Measurements from ENCODE around the gene TFAM. TPM values are rescaled to one million over a fixed set of nuclear protein-coding genes. Genes with fewer than 3 reads are reported as not detected.

Gene TFAM
- total RNA-seq, 1 donor from 2014 or later, result 39.4 TPM

DNA sequence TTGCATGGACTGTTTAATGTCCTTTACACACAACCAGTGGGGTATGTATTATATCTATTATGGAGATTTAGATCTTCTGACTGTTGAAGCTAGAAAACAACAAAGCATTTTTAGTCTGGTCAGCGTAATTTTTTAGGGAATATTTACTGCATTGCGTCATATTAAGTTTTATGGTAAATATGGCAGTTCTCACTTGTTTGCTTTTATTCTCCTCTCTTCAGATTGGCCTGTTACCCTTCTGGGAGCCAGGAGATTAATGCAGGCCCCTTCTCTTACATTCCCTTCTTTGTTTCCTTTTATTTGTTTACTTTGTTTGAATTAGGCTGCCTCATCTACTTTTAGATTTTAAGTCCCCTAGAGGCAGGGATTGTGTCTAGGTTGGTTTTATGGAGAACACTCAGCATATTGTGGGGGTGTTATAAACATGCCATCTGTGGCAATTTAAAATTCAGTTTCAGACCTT is 36.6 kb upstream of the TFAM start:
- peak overlapping the region; percentile 16 for H3K27ac Mint-ChIP-seq (ENCODE audit: unreplicated experiment)

DNA sequence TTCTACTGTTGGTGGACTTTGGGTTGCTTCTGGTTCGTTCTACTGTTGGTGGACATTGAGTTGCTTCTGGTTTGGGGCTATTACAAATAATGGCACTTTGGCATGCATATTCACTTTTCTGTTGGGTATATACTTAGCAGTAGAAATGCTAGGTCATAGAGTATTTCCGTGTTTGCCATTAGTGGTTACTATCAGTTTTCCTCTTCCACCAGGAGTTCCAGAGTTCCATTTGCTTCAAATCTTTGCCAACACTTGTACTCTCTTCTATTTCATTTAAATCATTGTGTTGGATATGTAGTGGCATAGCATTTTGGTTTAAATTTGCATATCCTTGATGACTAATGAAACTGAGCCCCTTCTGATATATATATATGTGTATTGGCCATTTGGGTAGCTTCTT is 35.2 kb upstream of the TFAM start:
- Mint-ChIP-seq H3K4me3 (ENCODE audit: unreplicated experiment) (no peak overlapping the region), H3K27ac (ENCODE audit: unreplicated experiment) (no peak overlapping the region)

More for the DNA sequence above, 36.6 kb upstream of the TFAM start:
- no peak for DNase-seq (ENCODE audit: low spot score)
- TF ChIP-seq, protein P1, sequence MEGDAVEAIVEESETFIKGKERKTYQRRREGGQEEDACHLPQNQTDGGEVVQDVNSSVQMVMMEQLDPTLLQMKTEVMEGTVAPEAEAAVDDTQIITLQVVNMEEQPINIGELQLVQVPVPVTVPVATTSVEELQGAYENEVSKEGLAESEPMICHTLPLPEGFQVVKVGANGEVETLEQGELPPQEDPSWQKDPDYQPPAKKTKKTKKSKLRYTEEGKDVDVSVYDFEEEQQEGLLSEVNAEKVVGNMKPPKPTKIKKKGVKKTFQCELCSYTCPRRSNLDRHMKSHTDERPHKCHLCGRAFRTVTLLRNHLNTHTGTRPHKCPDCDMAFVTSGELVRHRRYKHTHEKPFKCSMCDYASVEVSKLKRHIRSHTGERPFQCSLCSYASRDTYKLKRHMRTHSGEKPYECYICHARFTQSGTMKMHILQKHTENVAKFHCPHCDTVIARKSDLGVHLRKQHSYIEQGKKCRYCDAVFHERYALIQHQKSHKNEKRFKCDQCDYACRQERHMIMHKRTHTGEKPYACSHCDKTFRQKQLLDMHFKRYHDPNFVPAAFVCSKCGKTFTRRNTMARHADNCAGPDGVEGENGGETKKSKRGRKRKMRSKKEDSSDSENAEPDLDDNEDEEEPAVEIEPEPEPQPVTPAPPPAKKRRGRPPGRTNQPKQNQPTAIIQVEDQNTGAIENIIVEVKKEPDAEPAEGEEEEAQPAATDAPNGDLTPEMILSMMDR (IDR thresholded peaks at IDR 0.05; ENCODE audit: unreplicated experiment), result no peak
- Mint-ChIP-seq H3K4me3 (ENCODE audit: unreplicated experiment) (no peak overlapping the region), H3K4me1 (ENCODE audit: unreplicated experiment) (peaks cover 8% of the 10 kb centered on the region), H3K36me3 (ENCODE audit: low read depth, unreplicated experiment) (no peaks in the 10 kb centered on the region), H3K9me3 (ENCODE audit: unreplicated experiment) (no peaks in the 10 kb centered on the region), H3K27me3 (ENCODE audit: unreplicated experiment) (peaks cover 2% of the 10 kb centered on the region)

DNA sequence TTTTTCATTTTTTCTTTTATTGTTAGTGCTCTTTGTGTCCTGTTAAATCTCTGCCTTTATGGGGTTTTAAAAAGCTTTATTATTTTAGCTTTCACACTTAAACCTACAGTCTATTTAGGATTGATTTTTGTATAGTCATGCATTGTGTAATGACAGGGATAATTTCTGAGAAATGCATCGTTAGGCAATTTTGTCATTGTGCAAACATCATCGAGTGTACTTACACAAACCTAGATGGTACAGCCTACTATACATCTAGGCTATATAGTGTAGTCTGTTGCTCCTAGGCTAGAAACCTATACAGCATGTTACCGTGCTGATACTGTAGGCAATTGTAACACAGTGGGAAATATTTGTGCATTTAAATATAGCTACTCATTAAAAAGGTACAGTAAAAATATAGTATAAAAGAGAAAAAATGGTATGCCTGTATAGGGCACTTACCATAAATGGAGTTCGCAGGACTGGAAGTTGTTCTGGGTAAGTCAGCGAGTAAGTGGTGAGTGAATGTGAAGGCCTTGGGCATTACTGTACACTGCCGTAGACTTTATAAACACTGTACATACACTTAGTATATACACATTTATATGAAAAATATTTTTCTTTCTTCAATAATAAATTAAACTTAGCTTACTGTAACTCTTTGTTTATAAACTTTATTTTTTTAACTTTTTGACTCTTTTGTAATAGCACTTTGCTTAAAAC is 34.4 kb upstream of the TFAM start:
- DNase-seq (ENCODE audit: low spot score), result no peak
- no peaks in the 10 kb centered on the region for H3K9me3 Mint-ChIP-seq (ENCODE audit: unreplicated experiment)
- H3K4me1 Mint-ChIP-seq (ENCODE audit: unreplicated experiment), result peaks cover 8% of the 10 kb centered on the region
- no peaks in the 10 kb centered on the region for H3K27me3 Mint-ChIP-seq (ENCODE audit: unreplicated experiment)
- TF ChIP-seq, protein P1 (IDR thresholded peaks at IDR 0.05; ENCODE audit: unreplicated experiment), result no peak
- H3K4me3 Mint-ChIP-seq (ENCODE audit: unreplicated experiment), result no peak overlapping the region
- H3K36me3 Mint-ChIP-seq (ENCODE audit: low read depth, unreplicated experiment), result no peaks in the 10 kb centered on the region
- no peak overlapping the region for H3K27ac Mint-ChIP-seq (ENCODE audit: unreplicated experiment)

More for the DNA sequence above, 35.2 kb upstream of the TFAM start:
- Mint-ChIP-seq H3K4me1 (ENCODE audit: unreplicated experiment) (peaks cover 8% of the 10 kb centered on the region), H3K27me3 (ENCODE audit: unreplicated experiment) (peaks cover 2% of the 10 kb centered on the region), H3K36me3 (ENCODE audit: low read depth, unreplicated experiment) (no peaks in the 10 kb centered on the region), H3K9me3 (ENCODE audit: unreplicated experiment) (no peaks in the 10 kb centered on the region)
- TF ChIP-seq, protein P1 (IDR thresholded peaks at IDR 0.05; ENCODE audit: unreplicated experiment), result no peak
- no peak for DNase-seq (ENCODE audit: low spot score)

DNA sequence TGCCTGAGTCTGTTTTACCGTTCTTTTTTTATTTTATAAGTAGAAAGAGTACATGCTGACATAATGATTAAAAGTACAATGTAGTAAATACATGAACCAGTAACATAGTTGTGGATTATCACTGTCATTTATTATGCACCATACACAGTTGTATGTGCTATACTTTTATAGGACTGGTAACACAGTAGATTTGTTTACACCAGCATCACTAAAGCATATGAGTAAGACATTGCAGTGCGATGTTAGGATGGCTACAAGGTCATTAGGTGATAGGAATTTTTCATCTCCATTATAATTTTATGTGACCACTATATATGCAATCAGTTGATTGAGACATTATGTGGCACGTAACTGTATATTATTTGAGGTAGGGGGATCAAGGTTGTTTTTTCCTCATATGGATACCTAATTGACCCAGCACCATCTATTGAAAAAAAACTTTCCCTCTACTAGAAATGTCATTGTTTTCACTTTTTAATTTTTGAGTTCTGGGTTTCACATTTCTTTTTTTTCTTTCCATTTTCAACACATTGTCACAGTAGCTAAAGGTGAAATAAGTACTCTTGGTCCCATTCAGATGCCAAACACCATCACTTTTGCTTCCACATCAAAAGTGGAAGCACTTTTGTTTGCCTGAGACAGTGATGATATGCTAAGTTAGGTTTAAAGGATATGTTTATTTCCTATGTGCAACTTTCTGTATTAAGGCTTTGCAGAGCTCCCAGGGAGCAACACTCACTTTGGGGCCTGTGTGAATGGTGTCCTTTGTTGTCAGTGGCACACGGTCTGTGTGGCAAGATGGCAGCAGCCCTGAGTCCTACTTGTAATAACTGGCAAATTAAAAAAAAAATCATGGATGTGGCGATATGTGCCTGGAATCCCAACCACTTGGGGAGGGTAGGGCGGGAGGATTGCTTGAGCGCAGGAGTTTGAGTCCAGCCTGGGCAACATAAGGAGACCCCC is 33.3 kb upstream of the TFAM start:
- no peak overlapping the region for H3K4me3 Mint-ChIP-seq (ENCODE audit: unreplicated experiment)
- TF ChIP-seq, protein P1 (IDR thresholded peaks at IDR 0.05; ENCODE audit: unreplicated experiment), result no peak
- H3K4me1 Mint-ChIP-seq (ENCODE audit: unreplicated experiment), result peaks cover 8% of the 10 kb centered on the region
- no peaks in the 10 kb centered on the region for H3K9me3 Mint-ChIP-seq (ENCODE audit: unreplicated experiment)
- H3K36me3 Mint-ChIP-seq (ENCODE audit: low read depth, unreplicated experiment), result no peaks in the 10 kb centered on the region
- no peaks in the 10 kb centered on the region for H3K27me3 Mint-ChIP-seq (ENCODE audit: unreplicated experiment)
- no peak overlapping the region for H3K27ac Mint-ChIP-seq (ENCODE audit: unreplicated experiment)
- DNase-seq (ENCODE audit: low spot score), result no peak

Measured in endothelial cell (in vitro differentiated cells).